NCI-H2227 treated with DMSO at 0.1 percent for 48 hours (cell line): ENCODE results near the gene GPD1L.
"Not testable (repeated sequence)": the region's sequence is repeated elsewhere in the genome, so short reads cannot be mapped to it uniquely, and the experiment has no call there.

Experiments used
- DNase-seq: peaks from one replicate; lab custom pipeline; 2025; lab: John Stamatoyannopoulos, UW

The GPD1L gene

GRCh38 chr3:32106132-32106928, at the start of gene GPD1L:
TSS of gene GPD1L (plus strand) at chr3:32106620. CDS start at chr3:32106712, 92 bp downstream.
- DNase-seq = peak; percentile 68

GRCh38 chr3:32058465-32058864, 48.0 kb upstream of the GPD1L start:
- not testable (repeated sequence) for DNase-seq

GRCh38 chr3:32062950-32063582, 43.4 kb upstream of the GPD1L start:
- DNase-seq = no peak

GRCh38 chr3:32066686-32067085, 39.7 kb upstream of the GPD1L start:
- no peak for DNase-seq

GRCh38 chr3:32074194-32074593, 32.2 kb upstream of the GPD1L start:
- DNase-seq = not testable (repeated sequence)

- DNase-seq = no peak
Observed at GRCh38 chr3:32076566-32076965, 29.9 kb upstream of the GPD1L start.

- no peak for DNase-seq
Observed at GRCh38 chr3:32077260-32078084, 28.9 kb upstream of the GPD1L start.

- DNase-seq = no peak
Observed at GRCh38 chr3:32078085-32078634, 28.3 kb upstream of the GPD1L start.

- no peak for DNase-seq
Observed at GRCh38 chr3:32078864-32079263, 27.6 kb upstream of the GPD1L start.

GRCh38 chr3:32082721-32083120, 23.7 kb upstream of the GPD1L start:
- no peak for DNase-seq

GRCh38 chr3:32083702-32084270, 22.6 kb upstream of the GPD1L start:
- DNase-seq = no peak

- DNase-seq = no peak
Observed at GRCh38 chr3:32084870-32085269, 21.6 kb upstream of the GPD1L start.

- DNase-seq = no peak
Observed at GRCh38 chr3:32086464-32086863, 20.0 kb upstream of the GPD1L start.

- no peak for DNase-seq
Observed at GRCh38 chr3:32089476-32089875, 16.9 kb upstream of the GPD1L start.

- DNase-seq = no peak
Observed at GRCh38 chr3:32093204-32093603, 13.2 kb upstream of the GPD1L start.

GRCh38 chr3:32095431-32095830, 11.0 kb upstream of the GPD1L start:
- no peak for DNase-seq

- no peak for DNase-seq
Observed at GRCh38 chr3:32097768-32098167, 8.7 kb upstream of the GPD1L start.

GRCh38 chr3:32098528-32098927, 7.9 kb upstream of the GPD1L start:
- no peak for DNase-seq

GRCh38 chr3:32100465-32100864, 6.0 kb upstream of the GPD1L start:
- no peak for DNase-seq

GRCh38 chr3:32102289-32102688, 4.1 kb upstream of the GPD1L start:
- no peak for DNase-seq

GRCh38 chr3:32104492-32104891, 1.9 kb upstream of the GPD1L start:
- no peak for DNase-seq
